ENCODE data around the gene WWOX. TPM values are rescaled to one million over a fixed set of nuclear protein-coding genes. Genes with fewer than 3 reads are reported as not detected.
A peak's percentile ranks its signal among the peaks of the same experiment; 100 is the strongest.

Gene WWOX
- total RNA-seq, 2 donors from 2014 or later: 33.8 to 82.5 TPM

GRCh38 chr16:78606545-78606944, 507.1 kb downstream of the WWOX start:
- Histone ChIP-seq H3K27me3 (replicated peaks; ENCODE audit: insufficient read depth) (no peaks in the 10 kb centered on the region), H3K4me3 (no peak overlapping the region), H3K4me1 (ENCODE audit: control insufficient read depth in 1 of 2, low read depth in 2 of 2) (peaks cover 0 to 3% of the 10 kb centered on the region in 2 donors), H3K36me3 (no peaks in the 10 kb centered on the region), H3K27ac (no peak overlapping the region), H3K9me3 (no peaks in the 10 kb centered on the region)
- TF ChIP-seq CTCF (IDR thresholded peaks at IDR 0.05): no peak
- no peak for DNase-seq (ENCODE audit: low spot score)
- no peak for ATAC-seq (ENCODE audit: insufficient number of reproducible peaks, low FRiP score, low read depth)

DNA sequence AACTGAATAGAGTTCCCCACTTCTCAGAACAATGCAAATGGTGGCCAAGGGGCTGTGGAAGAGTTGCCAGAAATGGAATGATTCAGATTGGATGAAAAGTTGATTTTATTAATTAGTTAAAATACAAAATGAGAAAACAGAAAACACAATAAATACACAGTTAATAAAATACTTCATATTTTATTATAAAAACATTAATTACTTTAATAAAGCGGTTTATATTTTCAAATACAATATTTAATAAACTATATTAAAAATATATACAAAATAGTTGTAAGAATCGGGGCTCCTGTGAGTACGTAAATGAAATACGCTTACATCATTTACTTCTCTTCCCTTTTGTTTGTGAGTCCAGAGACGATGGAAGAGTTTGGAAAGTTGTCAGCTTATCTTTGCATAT, 507.6 kb downstream of the WWOX start:
- Histone ChIP-seq H3K27ac (no peak overlapping the region), H3K9me3 (no peaks in the 10 kb centered on the region), H3K4me1 (ENCODE audit: control insufficient read depth in 1 of 2, low read depth in 2 of 2) (peaks cover 0 to 3% of the 10 kb centered on the region in 2 donors), H3K27me3 (replicated peaks; ENCODE audit: insufficient read depth) (no peaks in the 10 kb centered on the region), H3K4me3 (no peak overlapping the region), H3K36me3 (no peaks in the 10 kb centered on the region)
- ATAC-seq (ENCODE audit: insufficient number of reproducible peaks, low FRiP score, low read depth) (no peak), DNase-seq (ENCODE audit: low spot score) (no peak)
- TF ChIP-seq CTCF (IDR thresholded peaks at IDR 0.05): no peak

GRCh38 chr16:78607465-78607864, 508.0 kb downstream of the WWOX start:
- no peak for TF ChIP-seq CTCF (IDR thresholded peaks at IDR 0.05)
- DNase-seq (ENCODE audit: low spot score) (no peak), ATAC-seq (ENCODE audit: insufficient number of reproducible peaks, low FRiP score, low read depth) (no peak)
- no peak overlapping the region for H3K27ac ChIP-seq
- H3K4me3 ChIP-seq: no peak overlapping the region
- peaks cover 0 to 3% of the 10 kb centered on the region in 2 donors for H3K4me1 ChIP-seq (ENCODE audit: control insufficient read depth in 1 of 2, low read depth in 2 of 2)
- H3K36me3 ChIP-seq: no peaks in the 10 kb centered on the region
- H3K9me3 ChIP-seq: no peaks in the 10 kb centered on the region
- no peaks in the 10 kb centered on the region for H3K27me3 ChIP-seq (replicated peaks; ENCODE audit: insufficient read depth)

GRCh38 chr16:78608305-78608776, 508.9 kb downstream of the WWOX start:
- Histone ChIP-seq H3K27me3 (replicated peaks; ENCODE audit: insufficient read depth) (no peaks in the 10 kb centered on the region), H3K9me3 (no peaks in the 10 kb centered on the region), H3K4me1 (ENCODE audit: control insufficient read depth in 1 of 2, low read depth in 2 of 2) (peaks cover 0 to 3% of the 10 kb centered on the region in 2 donors), H3K36me3 (no peaks in the 10 kb centered on the region), H3K4me3 (peak overlapping the region; percentile 22), H3K27ac (no peak overlapping the region)
- no peak for DNase-seq (ENCODE audit: low spot score)
- ATAC-seq (ENCODE audit: insufficient number of reproducible peaks, low FRiP score, low read depth): no peak
- TF ChIP-seq CTCF (IDR thresholded peaks at IDR 0.05): no peak

DNA sequence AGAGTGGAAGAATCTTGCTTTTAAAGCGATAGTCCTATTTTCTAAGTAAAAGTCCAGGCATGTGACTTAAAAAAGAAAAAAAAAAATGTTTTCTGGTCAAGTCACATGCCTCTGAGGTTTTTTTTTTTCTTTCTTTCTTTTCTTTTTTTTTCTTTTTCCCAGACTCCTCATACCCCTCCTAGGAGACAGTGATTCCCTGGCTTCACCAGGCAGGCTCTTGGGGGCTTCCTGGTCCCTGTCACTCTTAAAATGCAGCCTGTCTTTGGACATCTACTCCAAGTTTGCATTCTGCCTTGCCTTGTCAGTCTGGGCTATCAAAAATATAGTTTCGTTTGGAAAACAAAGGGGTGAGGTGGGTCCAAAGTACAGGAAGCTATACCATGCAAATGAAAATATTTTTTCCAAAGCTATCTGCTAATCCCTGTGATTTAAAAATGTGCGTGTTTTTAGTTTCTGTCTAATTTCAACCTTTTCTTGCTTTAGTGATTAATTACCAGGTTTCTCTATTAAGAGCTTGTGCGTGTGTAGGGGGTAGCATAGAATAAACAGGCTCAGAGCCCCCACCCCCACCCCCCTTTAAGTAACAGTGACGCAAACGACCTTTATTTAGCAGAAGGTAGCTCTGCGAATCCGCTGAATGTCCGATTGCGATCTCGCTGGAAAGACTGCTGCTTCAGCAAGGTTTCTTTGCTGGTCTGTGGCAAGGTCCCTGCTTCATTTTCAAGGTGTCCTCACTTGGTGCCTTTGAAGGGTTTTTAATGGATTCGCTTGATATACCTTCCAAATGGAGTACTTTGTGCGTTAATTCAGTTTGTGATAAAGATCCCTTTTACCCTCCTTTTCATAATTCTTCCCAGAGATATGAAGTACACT, 510.2 kb downstream of the WWOX start:
- H3K27ac ChIP-seq: no peak overlapping the region
- TF ChIP-seq CTCF (IDR thresholded peaks at IDR 0.05): no peak
- DNase-seq (ENCODE audit: low spot score) (no peak), ATAC-seq (ENCODE audit: insufficient number of reproducible peaks, low FRiP score, low read depth) (no peak)
- peaks cover 0 to 3% of the 10 kb centered on the region in 2 donors for H3K4me1 ChIP-seq (ENCODE audit: control insufficient read depth in 1 of 2, low read depth in 2 of 2)
- H3K27me3 ChIP-seq (replicated peaks; ENCODE audit: insufficient read depth): no peaks in the 10 kb centered on the region
- H3K36me3 ChIP-seq: no peaks in the 10 kb centered on the region
- no peak overlapping the region for H3K4me3 ChIP-seq
- H3K9me3 ChIP-seq: no peaks in the 10 kb centered on the region
